Breast epithelium (tissue), 4 donors: ENCODE data around the gene SLC16A7. TPM values are rescaled to one million over a fixed set of nuclear protein-coding genes. Genes with fewer than 3 reads are reported as not detected.

ENCODE experiments used
- DNase-seq, 2 donors: peaks; one replicate each; pipeline ENCODE4 v3.0.0-alpha.2; 2019; ENCODE audit warnings: low spot score in 2 of 2
- H3K27ac ChIP-seq, 2 donors: fragments of 200-600 bp; sonication (generic) in 1 of 2; one replicate each; pipeline ENCODE4 v1.5.1; 2016 to 2019; ENCODE audit warnings: mild to moderate bottlenecking in 1 of 2
- H3K27me3 ChIP-seq, 2 donors: fragments of 200-600 bp; sonication (generic) in 1 of 2; one replicate each; pipeline versions ENCODE4 v1.5.1 to v1.6.0; 2017 to 2019; ENCODE audit warnings: control low read depth in 1 of 2, mild to moderate bottlenecking in 1 of 2
- H3K36me3 ChIP-seq: fragments of 200-600 bp; one replicate; pipeline ENCODE4 v1.5.1; 2019
- H3K4me1 ChIP-seq, 2 donors: fragments of 200-600 bp; sonication (generic); one replicate each; pipeline ENCODE4 v1.5.1; 2016 to 2019; ENCODE audit warnings: control low read depth in 1 of 2
- H3K4me3 ChIP-seq, 3 donors: fragments of 200-600 bp; sonication (generic); 1 replicate in 2 of 3; 2 replicates in 1 of 3; pipeline ENCODE4 v1.5.1; 2016 to 2019; ENCODE audit warnings: mild to moderate bottlenecking in 3 of 3, moderate library complexity in 2 of 3
- H3K9me3 ChIP-seq, 2 donors: fragments of 200-600 bp; sonication (generic) in 1 of 2; one replicate each; pipeline ENCODE4 v1.5.1; 2016 to 2019; ENCODE audit warnings: control low read depth in 1 of 2
- POLR2A ChIP-seq: fragments of 450-650 bp; IDR thresholded peaks from one replicate; pipeline ENCODE4 v1.6.1; 2016; ENCODE audit warnings: antibody characterized with exemption, mild to moderate bottlenecking, moderate library complexity
- POLR2AphosphoS5 ChIP-seq, 3 donors: sonication (generic); formaldehyde crosslinking; IDR thresholded peaks; one replicate each; pipeline ENCODE4 v1.6.1; 2017; ENCODE audit warnings: antibody characterized with exemption in 3 of 3
- intact Hi-C: fragments of 100-400 bp; cut with DNase I; formaldehyde crosslinking; loops from one replicate; pipeline ENCODE4 v1.15.1; 2023; ENCODE audit warnings: low total_unique reads
- total RNA-seq, 3 donors: library from RNA; depleted of rRNA; stranded (reverse); fragments of >200 nt; gene quantifications; one replicate each; pipeline ENCODE4 v1.1.0, GENCODE V29; 2016
- TF ChIP-seq, protein P1 (sequence below), 3 donors: fragments of 450-650 bp; IDR thresholded peaks; one replicate each; pipeline ENCODE4 v1.5.1; 2016 to 2017; ENCODE audit warnings: antibody characterized with exemption in 3 of 3, mild to moderate bottlenecking in 3 of 3, moderate library complexity in 3 of 3

SLC16A7 gene
- total RNA-seq, 3 donors from 2014 or later = 14.5 to 53.4 (median 51.2) TPM

GRCh38 chr12:59652130-59652529 is 56.3 kb downstream of the SLC16A7 start:
- no peak for DNase-seq
- no peak overlapping the region for H3K27ac ChIP-seq
- intact Hi-C loops = no loop called here

GRCh38 chr12:59654061-59654460 is 58.2 kb downstream of the SLC16A7 start:
- Histone ChIP-seq H3K9me3 (no peaks in the 10 kb centered on the region), H3K36me3 (no peaks in the 10 kb centered on the region), H3K4me3 (no peak overlapping the region), H3K27me3 (no peaks in the 10 kb centered on the region), H3K27ac (no peak overlapping the region), H3K4me1 (no peaks in the 10 kb centered on the region)
- TF ChIP-seq POLR2AphosphoS5 (IDR thresholded peaks at IDR 0.05) (no peak), POLR2A (no peak)
- TF ChIP-seq, protein P1, sequence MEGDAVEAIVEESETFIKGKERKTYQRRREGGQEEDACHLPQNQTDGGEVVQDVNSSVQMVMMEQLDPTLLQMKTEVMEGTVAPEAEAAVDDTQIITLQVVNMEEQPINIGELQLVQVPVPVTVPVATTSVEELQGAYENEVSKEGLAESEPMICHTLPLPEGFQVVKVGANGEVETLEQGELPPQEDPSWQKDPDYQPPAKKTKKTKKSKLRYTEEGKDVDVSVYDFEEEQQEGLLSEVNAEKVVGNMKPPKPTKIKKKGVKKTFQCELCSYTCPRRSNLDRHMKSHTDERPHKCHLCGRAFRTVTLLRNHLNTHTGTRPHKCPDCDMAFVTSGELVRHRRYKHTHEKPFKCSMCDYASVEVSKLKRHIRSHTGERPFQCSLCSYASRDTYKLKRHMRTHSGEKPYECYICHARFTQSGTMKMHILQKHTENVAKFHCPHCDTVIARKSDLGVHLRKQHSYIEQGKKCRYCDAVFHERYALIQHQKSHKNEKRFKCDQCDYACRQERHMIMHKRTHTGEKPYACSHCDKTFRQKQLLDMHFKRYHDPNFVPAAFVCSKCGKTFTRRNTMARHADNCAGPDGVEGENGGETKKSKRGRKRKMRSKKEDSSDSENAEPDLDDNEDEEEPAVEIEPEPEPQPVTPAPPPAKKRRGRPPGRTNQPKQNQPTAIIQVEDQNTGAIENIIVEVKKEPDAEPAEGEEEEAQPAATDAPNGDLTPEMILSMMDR (IDR thresholded peaks at IDR 0.05) = no peak
- no peak for DNase-seq
- intact Hi-C loops = no loop called here

More at GRCh38 chr12:59652130-59652529, 56.3 kb downstream of the SLC16A7 start:
- Histone ChIP-seq H3K9me3 (no peaks in the 10 kb centered on the region), H3K4me3 (no peak overlapping the region), H3K4me1 (no peaks in the 10 kb centered on the region), H3K36me3 (no peaks in the 10 kb centered on the region), H3K27me3 (no peaks in the 10 kb centered on the region)
- TF ChIP-seq POLR2A (no peak), POLR2AphosphoS5 (IDR thresholded peaks at IDR 0.05) (no peak)
- TF ChIP-seq, protein P1 (IDR thresholded peaks at IDR 0.05) = no peak

DNA sequence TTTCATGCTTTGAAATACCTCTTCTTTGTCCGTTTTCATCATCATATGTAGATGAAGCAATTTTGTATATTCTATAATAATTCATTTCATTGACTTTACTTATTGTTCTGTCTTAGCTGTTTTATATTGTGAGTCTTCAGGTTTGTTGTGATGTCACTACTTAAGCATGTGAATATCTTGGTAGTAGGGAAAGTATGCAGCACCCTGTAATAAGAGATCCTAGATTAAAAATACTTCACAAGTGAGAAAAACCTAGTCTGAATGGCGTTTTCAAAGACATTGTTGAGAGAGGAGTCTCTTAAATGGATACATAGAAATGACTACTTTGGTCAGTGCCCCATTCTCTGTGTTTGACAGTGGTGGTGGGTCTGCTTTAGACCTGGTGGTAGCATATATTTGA is 61.4 kb downstream of the SLC16A7 start:
- Histone ChIP-seq H3K4me1 (no peaks in the 10 kb centered on the region), H3K4me3 (no peak overlapping the region), H3K27me3 (no peaks in the 10 kb centered on the region), H3K9me3 (no peaks in the 10 kb centered on the region), H3K36me3 (no peaks in the 10 kb centered on the region), H3K27ac (no peak overlapping the region)
- TF ChIP-seq POLR2A (no peak), POLR2AphosphoS5 (IDR thresholded peaks at IDR 0.05) (no peak)
- TF ChIP-seq, protein P1 (IDR thresholded peaks at IDR 0.05) = no peak
- intact Hi-C loops = no loop called here
- DNase-seq = no peak

- no peak for DNase-seq
- TF ChIP-seq POLR2AphosphoS5 (IDR thresholded peaks at IDR 0.05) (no peak), POLR2A (no peak)
- TF ChIP-seq, protein P1 (IDR thresholded peaks at IDR 0.05) = no peak
- intact Hi-C loops = no loop called here
- H3K9me3 ChIP-seq = no peaks in the 10 kb centered on the region
- H3K4me1 ChIP-seq = no peaks in the 10 kb centered on the region
- H3K4me3 ChIP-seq = no peak overlapping the region
- H3K36me3 ChIP-seq = no peaks in the 10 kb centered on the region
- no peaks in the 10 kb centered on the region for H3K27me3 ChIP-seq
- H3K27ac ChIP-seq = no peak overlapping the region
Measured at GRCh38 chr12:59657711-59658110, 61.9 kb downstream of the SLC16A7 start.

DNA sequence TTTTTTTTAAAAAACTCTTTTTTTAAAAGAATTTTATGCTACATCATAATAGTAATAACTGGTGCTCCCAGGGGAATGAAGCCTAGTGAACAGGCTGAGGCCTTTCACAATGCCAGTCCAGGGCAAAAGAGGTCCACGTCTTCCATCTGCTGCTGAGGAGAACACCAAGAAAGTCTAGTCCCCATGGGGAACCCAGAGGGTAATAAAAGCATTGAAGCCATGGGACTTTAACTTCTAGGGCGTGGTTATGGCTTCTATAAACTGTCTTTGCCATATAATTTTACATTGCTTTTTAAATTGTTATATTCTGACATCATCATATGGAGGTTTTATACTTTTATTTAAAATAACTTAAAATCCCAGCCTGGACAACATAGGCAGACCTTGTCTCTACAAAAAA is 64.3 kb downstream of the SLC16A7 start:
- Histone ChIP-seq H3K9me3 (no peaks in the 10 kb centered on the region), H3K27ac (no peak overlapping the region), H3K36me3 (no peaks in the 10 kb centered on the region), H3K27me3 (no peaks in the 10 kb centered on the region), H3K4me3 (no peak overlapping the region), H3K4me1 (no peaks in the 10 kb centered on the region)
- TF ChIP-seq POLR2A (no peak), POLR2AphosphoS5 (IDR thresholded peaks at IDR 0.05) (no peak)
- TF ChIP-seq, protein P1 (IDR thresholded peaks at IDR 0.05) = no peak
- DNase-seq = no peak
- intact Hi-C loops = no loop called here
